ENCODE results near the gene WNT7B. TPM values are rescaled to one million over a fixed set of nuclear protein-coding genes. Genes with fewer than 3 reads are reported as not detected.

The WNT7B gene
- total RNA-seq, 4 donors from 2014 or later, result not detected

DNA sequence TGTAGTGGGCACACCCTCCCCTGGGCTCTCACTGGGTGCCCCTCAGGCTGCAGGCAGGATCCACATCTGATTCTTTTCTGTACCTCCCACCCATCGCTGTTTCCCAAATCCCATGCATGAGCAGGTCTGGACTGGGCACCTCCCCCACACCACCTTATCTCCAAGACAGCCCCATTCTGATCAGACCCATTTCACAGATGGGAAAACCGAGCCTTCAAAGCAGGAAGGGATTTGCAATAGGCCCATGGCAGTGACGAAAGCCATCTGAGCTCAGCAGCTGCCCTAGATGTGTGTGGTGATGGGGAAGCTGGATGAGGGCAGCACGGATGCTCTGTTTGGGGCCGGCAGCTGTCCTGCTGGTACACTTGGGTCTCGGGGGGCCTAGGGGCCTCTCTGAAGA is 41.4 kb downstream of the WNT7B start:
- in situ Hi-C loops (cut with MboI; ENCODE audit: low pct_ligation_motif_present in 1 of 4, low pct_unique_long_range_greater_than_20kb in 1 of 4, low sequenced_read_pairs in 3 of 4) (no loop called here), intact Hi-C loops (cut with DNase I; ENCODE audit: low total_unique reads) (no loop called here)
- Histone ChIP-seq H3K4me3 (no peak overlapping the region), H3K9me3 (no peaks in the 10 kb centered on the region), H3K27me3 (peaks cover 47% of the 10 kb centered on the region), H3K36me3 (no peaks in the 10 kb centered on the region), H3K27ac (no peak overlapping the region), H3K4me1 (no peaks in the 10 kb centered on the region)
- TF ChIP-seq EP300 (IDR thresholded peaks at IDR 0.05; ENCODE audit: low read depth), result no peak
- TF ChIP-seq POLR2A (IDR thresholded peaks at IDR 0.05), result no peak
- TF ChIP-seq POLR2AphosphoS5 (IDR thresholded peaks at IDR 0.05), result no peak
- TF ChIP-seq, protein P1, sequence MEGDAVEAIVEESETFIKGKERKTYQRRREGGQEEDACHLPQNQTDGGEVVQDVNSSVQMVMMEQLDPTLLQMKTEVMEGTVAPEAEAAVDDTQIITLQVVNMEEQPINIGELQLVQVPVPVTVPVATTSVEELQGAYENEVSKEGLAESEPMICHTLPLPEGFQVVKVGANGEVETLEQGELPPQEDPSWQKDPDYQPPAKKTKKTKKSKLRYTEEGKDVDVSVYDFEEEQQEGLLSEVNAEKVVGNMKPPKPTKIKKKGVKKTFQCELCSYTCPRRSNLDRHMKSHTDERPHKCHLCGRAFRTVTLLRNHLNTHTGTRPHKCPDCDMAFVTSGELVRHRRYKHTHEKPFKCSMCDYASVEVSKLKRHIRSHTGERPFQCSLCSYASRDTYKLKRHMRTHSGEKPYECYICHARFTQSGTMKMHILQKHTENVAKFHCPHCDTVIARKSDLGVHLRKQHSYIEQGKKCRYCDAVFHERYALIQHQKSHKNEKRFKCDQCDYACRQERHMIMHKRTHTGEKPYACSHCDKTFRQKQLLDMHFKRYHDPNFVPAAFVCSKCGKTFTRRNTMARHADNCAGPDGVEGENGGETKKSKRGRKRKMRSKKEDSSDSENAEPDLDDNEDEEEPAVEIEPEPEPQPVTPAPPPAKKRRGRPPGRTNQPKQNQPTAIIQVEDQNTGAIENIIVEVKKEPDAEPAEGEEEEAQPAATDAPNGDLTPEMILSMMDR (IDR thresholded peaks at IDR 0.05), result no peak
- WGBS, 2 donors (ENCODE audit: low coverage in 1 of 2), result 80% methylated on average over 6 of the region's 6 CpGs; no CpG with 5 or more reads in 1 of the 2 donors
- no peak for DNase-seq

DNA sequence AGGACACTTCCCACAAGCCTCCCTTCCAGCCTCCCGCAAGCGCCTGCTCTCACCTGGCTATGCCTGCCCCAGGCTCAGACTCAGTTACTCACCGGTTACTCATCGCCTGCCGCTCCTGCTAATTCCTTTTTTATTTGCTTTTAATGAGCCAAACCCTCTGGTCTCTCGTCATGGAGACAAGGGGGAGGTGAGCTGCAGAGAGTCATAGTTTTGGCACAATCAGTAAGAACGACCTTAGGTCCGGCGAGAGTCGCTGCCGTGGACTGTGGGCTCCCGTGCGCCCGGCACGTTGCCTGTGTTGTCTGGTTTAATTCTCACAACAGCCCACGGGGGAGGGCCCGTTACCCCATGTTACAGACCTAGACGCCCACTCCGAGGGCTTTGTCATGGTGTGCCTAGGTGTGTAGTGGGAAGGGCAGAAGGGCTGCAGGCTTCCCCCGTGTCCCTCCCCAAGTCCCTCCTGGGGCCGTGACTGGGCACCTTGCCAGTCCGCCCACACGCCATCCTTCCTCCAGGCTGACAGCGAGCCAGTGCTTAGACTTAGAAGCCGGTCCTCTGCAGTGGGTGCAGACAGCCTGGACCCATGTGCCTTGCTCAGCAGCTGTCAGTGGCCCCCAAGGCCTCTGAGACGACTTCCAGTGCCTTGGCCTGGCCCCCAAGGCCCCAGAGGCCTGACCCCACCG is 42.2 kb downstream of the WNT7B start:
- Histone ChIP-seq H3K9me3 (no peaks in the 10 kb centered on the region), H3K27ac (no peak overlapping the region), H3K27me3 (peaks cover 49% of the 10 kb centered on the region), H3K4me3 (no peak overlapping the region), H3K36me3 (no peaks in the 10 kb centered on the region), H3K4me1 (no peaks in the 10 kb centered on the region)
- 40 to 46% methylated on average over 7 to 24 of the region's 27 CpGs for WGBS, 2 donors (ENCODE audit: low coverage in 1 of 2)
- intact Hi-C loops (cut with DNase I; ENCODE audit: low total_unique reads) (no loop called here), in situ Hi-C loops (cut with MboI; ENCODE audit: low pct_ligation_motif_present in 1 of 4, low pct_unique_long_range_greater_than_20kb in 1 of 4, low sequenced_read_pairs in 3 of 4) (no loop called here)
- TF ChIP-seq EP300 (IDR thresholded peaks at IDR 0.05; ENCODE audit: low read depth), result no peak
- TF ChIP-seq, protein P1 (IDR thresholded peaks at IDR 0.05), result no peak
- no peak for TF ChIP-seq POLR2AphosphoS5 (IDR thresholded peaks at IDR 0.05)
- no peak for TF ChIP-seq POLR2A (IDR thresholded peaks at IDR 0.05)
- no peak for DNase-seq

DNA sequence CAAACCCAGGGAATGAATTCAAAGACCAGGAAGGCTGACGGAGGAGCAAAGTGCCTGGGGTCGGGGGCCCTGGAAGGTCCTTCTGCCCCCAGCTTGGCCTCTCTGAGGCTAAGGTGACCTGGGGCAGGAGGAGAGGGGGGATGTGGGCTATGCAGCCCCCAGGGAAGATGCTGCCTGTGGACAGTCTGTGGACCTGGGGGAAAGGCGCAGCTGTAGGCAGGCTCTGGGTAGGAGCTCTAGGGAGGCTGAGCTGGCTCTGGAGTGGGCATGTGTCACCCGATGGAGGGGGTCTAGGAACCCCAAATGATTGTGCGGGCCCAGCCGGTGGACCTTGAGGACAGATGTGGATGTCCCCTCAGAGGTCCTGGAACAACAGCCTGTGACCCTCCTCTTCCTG is 42.8 kb downstream of the WNT7B start:
- Histone ChIP-seq H3K27ac (no peak overlapping the region), H3K27me3 (peaks cover 49% of the 10 kb centered on the region), H3K9me3 (no peaks in the 10 kb centered on the region), H3K4me1 (no peaks in the 10 kb centered on the region), H3K4me3 (no peak overlapping the region), H3K36me3 (no peaks in the 10 kb centered on the region)
- TF ChIP-seq POLR2A (IDR thresholded peaks at IDR 0.05) (no peak), POLR2AphosphoS5 (IDR thresholded peaks at IDR 0.05) (no peak), EP300 (IDR thresholded peaks at IDR 0.05; ENCODE audit: low read depth) (no peak)
- TF ChIP-seq, protein P1 (IDR thresholded peaks at IDR 0.05), result no peak
- in situ Hi-C loops (cut with MboI; ENCODE audit: low pct_ligation_motif_present in 1 of 4, low pct_unique_long_range_greater_than_20kb in 1 of 4, low sequenced_read_pairs in 3 of 4) (no loop called here), intact Hi-C loops (cut with DNase I; ENCODE audit: low total_unique reads) (no loop called here)
- 87% methylated on average over 5 of the region's 6 CpGs; no CpG with 5 or more reads in 1 of the 2 donors for WGBS, 2 donors (ENCODE audit: low coverage in 1 of 2)
- DNase-seq, result no peak

DNA sequence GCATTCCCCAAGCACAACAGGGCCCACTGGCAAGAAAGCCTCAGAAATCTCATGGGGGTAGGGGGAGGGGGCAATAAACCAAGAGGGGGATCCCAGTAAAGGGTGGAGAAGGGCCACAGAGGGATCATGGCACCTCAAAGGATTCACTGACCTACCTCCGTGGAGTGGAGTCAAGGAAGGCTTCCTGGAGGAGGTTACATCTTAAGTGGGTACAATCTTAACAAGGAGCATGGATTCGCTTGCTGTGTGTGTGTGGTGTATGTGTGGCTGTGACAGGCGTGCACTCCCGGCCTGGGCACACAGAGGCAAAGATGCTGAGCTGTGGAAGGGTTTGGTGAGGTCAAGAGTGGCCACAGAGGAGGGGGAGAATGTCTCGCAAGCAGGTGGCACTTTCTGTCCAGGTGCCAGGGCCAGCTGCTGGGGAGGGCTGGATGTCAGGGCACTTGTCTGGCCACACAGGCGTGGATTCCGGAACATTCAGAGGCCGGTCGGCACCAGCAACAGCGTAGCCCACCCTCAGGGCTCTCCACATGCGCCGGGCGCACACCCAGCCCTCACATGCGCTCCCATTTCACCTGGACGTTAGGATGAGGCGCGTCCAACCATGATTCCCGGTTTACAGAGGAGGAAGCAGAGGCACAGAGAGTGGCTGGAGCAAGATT is 43.3 kb downstream of the WNT7B start:
- WGBS, 2 donors (ENCODE audit: low coverage in 1 of 2), result 50 to 83% methylated on average over 1 to 18 of the region's 18 CpGs
- no peaks in the 10 kb centered on the region for H3K36me3 ChIP-seq
- H3K9me3 ChIP-seq, result no peaks in the 10 kb centered on the region
- no peaks in the 10 kb centered on the region for H3K4me1 ChIP-seq
- H3K27ac ChIP-seq, result no peak overlapping the region
- H3K27me3 ChIP-seq, result peaks cover 49% of the 10 kb centered on the region
- intact Hi-C loops (cut with DNase I; ENCODE audit: low total_unique reads), result no loop called here
- no peak for DNase-seq
- in situ Hi-C loops (cut with MboI; ENCODE audit: low pct_ligation_motif_present in 1 of 4, low pct_unique_long_range_greater_than_20kb in 1 of 4, low sequenced_read_pairs in 3 of 4), result no loop called here
- no peak for TF ChIP-seq EP300 (IDR thresholded peaks at IDR 0.05; ENCODE audit: low read depth)
- TF ChIP-seq POLR2A (IDR thresholded peaks at IDR 0.05), result no peak
- TF ChIP-seq, protein P1 (IDR thresholded peaks at IDR 0.05), result no peak
- no peak for TF ChIP-seq POLR2AphosphoS5 (IDR thresholded peaks at IDR 0.05)
- H3K4me3 ChIP-seq, result no peak overlapping the region

Data from transverse colon (tissue), 4 donors.